GM21367 (cell line): ENCODE data around the gene ACOX3.
A peak's percentile ranks its signal among the peaks of the same experiment; 100 is the strongest.
"Not testable (repeated sequence)": the region's sequence is repeated elsewhere in the genome, so short reads cannot be mapped to it uniquely, and the experiment has no call there.

Experiments used
- ATAC-seq: cut with Tn5 transposase; IDR thresholded peaks from one replicate; pipeline ENCODE4 v1.9.1; 2021; ENCODE audit not compliant: unreplicated experiment

ACOX3 gene

DNA sequence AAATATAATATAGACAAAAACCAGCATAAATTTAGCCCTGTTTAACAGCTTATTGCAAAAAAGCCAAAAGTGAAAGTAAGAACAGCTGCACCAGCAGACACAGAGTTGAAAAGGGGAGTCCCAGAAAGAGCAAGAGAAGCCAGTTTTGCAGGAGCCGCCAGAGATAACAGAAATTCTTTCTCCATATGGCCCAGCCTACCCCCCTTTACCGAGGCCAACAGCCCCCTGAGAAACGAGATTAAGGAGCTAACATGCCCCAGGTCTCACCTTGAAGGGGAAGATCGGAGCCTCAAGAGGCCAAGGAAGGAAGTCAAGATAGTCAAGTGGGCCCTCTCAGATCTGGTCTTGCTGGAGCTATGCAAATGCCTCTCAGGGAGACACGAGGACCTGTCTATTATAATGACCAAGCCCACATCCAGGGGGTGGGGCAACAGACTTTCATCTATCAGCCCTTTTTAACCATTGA, 4.8 kb downstream of the ACOX3 start:
- ATAC-seq, result peak; percentile 43

- ATAC-seq, result no peak
These were observed 6.1 kb downstream of the ACOX3 start for GRCh38 chr4:8434251-8435073.

DNA sequence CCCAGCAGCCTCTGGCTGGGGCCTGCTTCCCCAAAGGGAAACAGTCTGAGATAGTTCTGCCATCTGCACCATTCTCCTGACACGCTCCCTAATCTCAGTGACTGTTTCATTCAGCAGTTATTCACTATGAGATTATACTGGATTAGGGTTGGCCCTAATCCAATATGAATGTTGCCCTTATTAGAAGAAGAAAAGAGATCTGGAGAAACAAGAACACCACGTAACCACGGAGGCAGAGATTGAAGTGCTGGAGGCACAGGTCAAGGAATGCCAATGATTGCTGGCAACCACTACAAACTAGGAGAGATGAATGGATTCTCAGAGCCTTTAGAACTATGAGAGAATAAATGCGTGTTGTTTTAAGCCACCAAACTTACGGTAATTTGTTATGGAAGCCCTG, 7.4 kb downstream of the ACOX3 start:
- no peak for ATAC-seq

DNA sequence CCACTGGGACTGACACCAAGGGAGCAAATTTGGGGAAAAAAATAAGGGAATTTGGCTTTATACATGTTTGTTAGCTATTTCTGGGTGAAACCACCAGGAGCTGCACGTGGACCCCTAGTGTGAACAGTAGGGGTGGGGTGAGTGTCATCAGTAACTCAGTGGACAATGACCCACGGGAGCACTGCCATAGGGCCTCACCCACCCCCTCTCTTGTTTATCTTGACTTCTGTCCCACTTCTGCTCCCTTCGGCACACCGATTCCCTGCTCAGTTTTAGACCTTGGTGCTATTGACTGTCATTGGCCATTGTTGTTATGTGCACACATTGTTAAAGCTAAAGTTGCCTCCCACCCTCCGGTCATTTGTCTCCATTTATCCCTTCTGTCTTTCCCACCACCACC, 9.0 kb downstream of the ACOX3 start:
- ATAC-seq, result no peak

GRCh38 chr4:8428288-8429097, 12.0 kb downstream of the ACOX3 start:
- peak; percentile 89 for ATAC-seq

GRCh38 chr4:8427761-8428287, 12.7 kb downstream of the ACOX3 start:
- peak; percentile 35 for ATAC-seq

- ATAC-seq, result no peak
These were observed 13.3 kb downstream of the ACOX3 start for GRCh38 chr4:8427262-8427661.

DNA sequence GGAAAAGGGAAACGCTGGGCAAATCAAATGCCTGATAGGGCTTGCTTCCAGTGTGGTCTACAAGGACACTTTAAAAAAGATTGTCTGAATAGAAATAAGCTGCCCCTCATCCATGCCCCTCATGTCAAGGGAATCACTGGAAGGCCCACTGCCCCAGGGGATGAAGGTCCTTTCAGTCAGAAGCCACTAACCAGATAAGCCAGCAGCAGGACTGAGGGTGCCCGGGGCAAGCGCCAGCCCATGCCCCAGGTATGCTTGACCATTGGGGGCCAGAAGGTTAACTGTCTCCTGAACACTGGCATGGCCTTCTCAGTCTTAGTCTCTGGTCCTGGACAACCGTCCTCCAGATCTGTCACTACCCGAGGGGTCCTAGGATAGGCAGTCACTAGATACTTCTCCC, 17.7 kb downstream of the ACOX3 start:
- ATAC-seq, result no peak

DNA sequence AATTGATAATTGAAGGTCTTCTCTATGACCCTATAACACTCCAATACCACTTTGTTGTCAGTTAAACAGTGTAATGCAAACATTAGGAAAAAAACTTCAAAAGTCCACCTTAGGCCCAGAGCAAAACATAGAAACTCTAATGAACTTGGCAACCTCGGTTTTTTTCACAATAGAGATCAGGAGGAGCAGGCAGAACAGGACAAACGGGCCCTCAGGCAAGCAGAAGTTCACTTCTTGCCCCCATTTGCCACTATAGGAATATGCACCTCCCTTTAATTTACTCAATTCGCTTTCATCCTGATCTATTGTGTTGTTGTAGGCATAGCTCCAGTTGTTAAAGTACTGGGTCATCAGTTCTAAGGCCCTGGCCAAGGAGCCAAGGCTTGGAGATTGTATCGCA, 18.2 kb downstream of the ACOX3 start:
- no peak for ATAC-seq

- ATAC-seq, result not testable (repeated sequence)
These were observed 20.4 kb downstream of the ACOX3 start for GRCh38 chr4:8420151-8420550.

DNA sequence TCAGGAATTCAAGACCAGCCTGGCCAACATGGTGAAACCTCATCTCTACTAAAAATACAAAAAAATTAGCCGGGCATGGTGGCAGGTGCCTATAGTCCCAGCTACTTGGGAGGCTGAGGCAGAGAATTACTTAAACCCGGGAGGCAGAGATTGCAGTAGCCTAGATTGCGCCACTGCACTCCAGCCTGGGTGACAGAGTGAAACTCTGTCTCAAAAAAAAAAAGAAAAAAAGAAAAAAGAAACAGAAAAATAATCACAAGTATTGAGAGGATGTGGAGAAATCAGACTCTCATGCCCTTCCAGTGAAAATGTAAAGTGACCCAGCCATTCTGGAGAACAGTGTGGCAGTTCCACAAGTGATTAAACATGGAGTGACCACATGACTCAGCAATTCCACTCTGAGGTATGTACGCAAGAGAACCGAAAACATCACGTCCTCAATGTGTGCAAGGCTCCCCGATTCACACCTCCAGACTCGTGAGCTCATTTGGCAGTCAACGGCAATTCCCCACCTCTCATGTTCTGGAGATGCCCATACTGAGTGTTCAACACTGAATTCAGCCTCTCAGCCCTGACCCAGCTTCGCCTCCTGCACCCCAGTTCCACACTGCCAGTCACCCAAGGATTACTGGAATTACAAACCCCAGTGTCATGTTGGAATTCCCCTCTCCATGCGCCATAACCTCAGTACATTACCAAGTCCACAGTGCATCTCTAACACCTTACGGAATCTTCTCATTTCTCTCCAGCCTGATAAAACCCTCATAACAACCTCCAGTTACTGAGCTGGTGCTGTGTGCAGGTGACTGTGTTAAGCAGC, 21.1 kb downstream of the ACOX3 start:
- peak; percentile 76 for ATAC-seq

GRCh38 chr4:8417071-8417614, 23.4 kb downstream of the ACOX3 start:
- no peak for ATAC-seq

DNA sequence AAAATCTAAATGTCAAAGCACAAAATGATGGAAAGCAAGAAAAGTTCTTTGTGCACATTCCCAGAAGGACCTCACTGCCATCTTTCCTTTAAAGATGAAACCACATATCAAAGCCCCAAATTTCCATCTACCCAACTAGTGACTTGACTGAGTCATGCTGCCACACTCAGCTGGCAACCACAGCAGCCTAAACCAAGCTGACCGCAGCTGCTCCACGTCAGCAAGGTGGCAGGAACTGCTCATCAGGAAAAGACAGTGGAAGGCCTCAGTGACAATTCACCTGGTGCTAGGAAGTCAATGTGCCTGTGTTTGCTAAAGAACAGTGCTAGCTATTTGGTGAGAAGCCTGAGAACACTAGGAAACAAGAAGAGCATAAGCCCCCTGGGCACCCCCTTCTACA, 26.1 kb downstream of the ACOX3 start:
- ATAC-seq, result no peak

GRCh38 chr4:8412288-8412687, 28.2 kb downstream of the ACOX3 start:
- no peak for ATAC-seq

DNA sequence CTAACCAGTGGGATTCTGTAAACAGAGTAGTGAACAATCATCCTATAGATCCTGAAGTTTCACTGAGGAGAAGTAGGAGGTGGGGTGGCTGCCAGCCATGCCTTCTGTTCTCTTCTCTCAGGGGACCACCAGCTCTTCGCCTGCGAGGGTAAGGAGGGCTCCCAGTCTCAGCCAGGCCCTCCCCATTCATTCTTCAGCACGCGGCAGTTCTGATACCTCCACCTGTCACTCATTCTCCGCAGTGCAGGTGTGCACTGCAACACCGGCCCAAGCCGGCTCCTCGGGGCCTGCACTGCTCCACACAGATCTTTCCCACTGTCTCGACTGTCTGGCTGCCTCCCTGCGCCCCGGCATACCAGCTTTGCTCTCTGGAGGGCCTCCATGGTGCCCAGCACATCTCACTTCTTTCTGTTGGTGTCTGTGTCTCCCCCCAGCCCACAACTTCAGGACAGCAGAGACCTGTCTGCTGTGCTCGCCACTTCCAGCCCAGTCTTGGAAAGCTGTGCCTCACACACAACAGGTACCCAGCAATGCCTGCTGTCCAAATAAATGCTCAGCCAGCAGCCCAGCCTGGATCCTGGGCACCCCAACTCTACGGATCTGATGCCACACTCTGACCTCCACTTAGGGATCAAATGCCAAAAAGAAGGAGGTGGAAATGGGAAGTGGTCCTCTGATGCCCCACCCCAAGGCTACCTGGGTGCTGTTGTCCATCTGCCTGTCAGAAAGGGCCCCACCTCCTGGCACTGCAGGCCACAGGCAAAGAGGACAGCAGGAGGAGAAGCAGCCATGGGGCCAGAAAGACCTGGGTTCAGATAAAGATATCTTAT, 29.0 kb downstream of the ACOX3 start:
- no peak for ATAC-seq

- ATAC-seq, result no peak
These were observed 29.8 kb downstream of the ACOX3 start for GRCh38 chr4:8410641-8411271.

- ATAC-seq, result no peak
These were observed 30.4 kb downstream of the ACOX3 start for GRCh38 chr4:8410066-8410625.

GRCh38 chr4:8409264-8410065, 31.1 kb downstream of the ACOX3 start:
- no peak for ATAC-seq
